WTC11 (cell line): Measurements from ENCODE around the gene YEATS2. TPM values are rescaled to one million over a fixed set of nuclear protein-coding genes. Genes with fewer than 3 reads are reported as not detected.

Experiments
- ATAC-seq: fragments of 200-7000 bp; cut with Tn5 transposase; 2 replicates; pipeline ENCODE4 v1.10.0; 2021; ENCODE audit warnings: mild to moderate bottlenecking, moderate library complexity
- CTCF ChIA-PET: fragments of 300-600 bp; sonication (Branson Sonifier 250); formaldehyde crosslinking; loops from one replicate; lab custom pipeline; 2021; ENCODE audit warnings: antibody characterized with exemption; lab: Charles Lee
- POLR2A ChIA-PET: fragments of 350-600 bp; sonication (Branson Sonifier 250); formaldehyde crosslinking; loops from one replicate; lab custom pipeline; 2021; ENCODE audit warnings: antibody characterized with exemption; lab: Charles Lee
- DNase-seq: peaks from one replicate; pipeline ENCODE4 v3.0.0; 2021; ENCODE audit warnings: low spot score
- H3K27ac Mint-ChIP-seq: 2 replicates; pipeline ENCODE4 v1.8.0; 2021; ENCODE audit warnings: mixed read lengths
- H3K27me3 Mint-ChIP-seq: 2 replicates; pipeline ENCODE4 v1.8.0; 2021; ENCODE audit warnings: low read depth, mild to moderate bottlenecking, moderate library complexity, mixed read lengths
- H3K36me3 Mint-ChIP-seq: 2 replicates; pipeline ENCODE4 v1.8.0; 2021; ENCODE audit warnings: mixed read lengths
- H3K4me1 Mint-ChIP-seq: 2 replicates; pipeline ENCODE4 v1.8.0; 2022; ENCODE audit warnings: mixed read lengths
- H3K4me3 Mint-ChIP-seq: 2 replicates; pipeline ENCODE4 v1.8.0; 2021; ENCODE audit warnings: mild to moderate bottlenecking, moderate library complexity, mixed read lengths
- H3K9me3 Mint-ChIP-seq: 2 replicates; pipeline ENCODE4 v1.8.0; 2021; ENCODE audit warnings: mixed read lengths
- CTCF ChIP-seq: fragments of 200-600 bp; IDR thresholded peaks from 2 replicates; pipeline ENCODE4 v1.8.0; 2022; ENCODE audit warnings: antibody characterized with exemption
- E2F4 ChIP-seq: sonication (generic); formaldehyde crosslinking; IDR thresholded peaks from 2 replicates; pipeline ENCODE4 v1.8.1; 2022; ENCODE audit warnings: low read depth, mild to moderate bottlenecking, moderate library complexity, missing genetic modification reagents, borderline replicate concordance
- E2F5 ChIP-seq: sonication (generic); formaldehyde crosslinking; IDR thresholded peaks from 2 replicates; pipeline ENCODE4 v1.8.1; 2022; ENCODE audit warnings: mild to moderate bottlenecking, moderate library complexity, missing genetic modification reagents
- ERG ChIP-seq: fragments of 250-450 bp; sonication (Bioruptor Pico); IDR thresholded peaks from 2 replicates; pipeline ENCODE4 v1.8.0; 2021; ENCODE audit warnings: mild to moderate bottlenecking
- ESRRA ChIP-seq: sonication (generic); formaldehyde crosslinking; IDR thresholded peaks from 2 replicates; pipeline ENCODE4 v1.8.1; 2022; ENCODE audit warnings: mild to moderate bottlenecking, missing genetic modification reagents, borderline replicate concordance
- GABPB1 ChIP-seq: sonication (generic); formaldehyde crosslinking; IDR thresholded peaks from 2 replicates; pipeline ENCODE4 v1.8.1; 2023; ENCODE audit warnings: mild to moderate bottlenecking, missing genetic modification reagents
- GRHL2 ChIP-seq: fragments of 250-450 bp; sonication (Bioruptor Pico); IDR thresholded peaks from 2 replicates; pipeline ENCODE4 v1.8.0; 2022; ENCODE audit warnings: mild to moderate bottlenecking, moderate library complexity; ENCODE audit not compliant: insufficient replicate concordance, severe bottlenecking
- GTF2I ChIP-seq: fragments of 250-450 bp; sonication (Bioruptor Pico); conservative IDR thresholded peaks from 2 replicates; pipeline ENCODE4 v1.4.0; 2021; ENCODE audit warnings: mild to moderate bottlenecking
- NR1H2 ChIP-seq: sonication (generic); formaldehyde crosslinking; IDR thresholded peaks from 2 replicates; pipeline ENCODE4 v1.9.0; 2021; ENCODE audit warnings: mild to moderate bottlenecking, moderate library complexity, missing genetic modification reagents
- NR2C2 ChIP-seq: sonication (generic); formaldehyde crosslinking; IDR thresholded peaks from 2 replicates; pipeline ENCODE4 v1.8.0; 2022; ENCODE audit warnings: mild to moderate bottlenecking, missing genetic modification reagents
- RELA ChIP-seq: sonication (generic); formaldehyde crosslinking; IDR thresholded peaks from 2 replicates; pipeline ENCODE4 v1.8.1; 2022; ENCODE audit warnings: missing genetic modification reagents, mild to moderate bottlenecking, borderline replicate concordance
- SMAD3 ChIP-seq: sonication (generic); formaldehyde crosslinking; IDR thresholded peaks from 2 replicates; pipeline ENCODE4 v1.8.0; 2022; ENCODE audit warnings: missing genetic modification reagents, mild to moderate bottlenecking, borderline replicate concordance
- SOX15 ChIP-seq: fragments of 250-450 bp; sonication (Bioruptor Pico); IDR thresholded peaks from 2 replicates; pipeline ENCODE4 v1.9.0; 2021; ENCODE audit warnings: mild to moderate bottlenecking
- STAT6 ChIP-seq: sonication (generic); formaldehyde crosslinking; conservative IDR thresholded peaks from 2 replicates; pipeline ENCODE4 v1.8.1; 2023; ENCODE audit warnings: mild to moderate bottlenecking, low read depth, missing genetic modification reagents, moderate library complexity
- TEAD4 ChIP-seq: sonication (generic); formaldehyde crosslinking; IDR thresholded peaks from 2 replicates; pipeline ENCODE4 v1.8.0; 2022; ENCODE audit warnings: mild to moderate bottlenecking, missing genetic modification reagents
- ZMAT4 ChIP-seq: fragments of 250-450 bp; sonication (Bioruptor Pico); IDR thresholded peaks from 2 replicates; pipeline ENCODE4 v1.9.0; 2021; ENCODE audit warnings: mild to moderate bottlenecking
- ZNF121 ChIP-seq: sonication (generic); formaldehyde crosslinking; IDR thresholded peaks from 2 replicates; pipeline ENCODE4 v1.8.0; 2023; ENCODE audit warnings: missing genetic modification reagents
- ZNF425 ChIP-seq: fragments of 250-450 bp; sonication (Bioruptor Pico); conservative IDR thresholded peaks from 2 replicates; pipeline ENCODE4 v1.9.0; 2021; ENCODE audit warnings: mild to moderate bottlenecking
- total RNA-seq: library from RNA; stranded (reverse); gene quantifications from 3 replicates; pipeline ENCODE4 v1.2.3, GENCODE V29; 2021

The YEATS2 gene
- total RNA-seq, 1 experiment from 2014 or later = 42.5 TPM

- H3K27ac Mint-ChIP-seq = no peak overlapping the region
- 0 out of 2 replicates have a peak, but pooled peaks cover 4% of the 10 kb centered on the region for H3K4me1 Mint-ChIP-seq
- no peaks in the 10 kb centered on the region for H3K9me3 Mint-ChIP-seq
- H3K36me3 Mint-ChIP-seq = no peaks in the 10 kb centered on the region
- H3K4me3 Mint-ChIP-seq = no peak overlapping the region
- ChIA-PET CTCF (interaction anchor here (1.2 kb wide), 1 partner anchor 77 kb away, joined by 3 read pairs; no protein-coding TSS in a partner anchor), POLR2A (no interaction called here)
- no peaks in the 10 kb centered on the region for H3K27me3 Mint-ChIP-seq
- no peak for TF ChIP-seq GABPB1 (CRISPR knock-in tag)
- TF ChIP-seq ZNF121 = no peak
- TF ChIP-seq NR2C2 (CRISPR knock-in tag) = no peak
- TF ChIP-seq GTF2I (CRISPR knock-in tag) = no peak
- TF ChIP-seq RELA (CRISPR knock-in tag) = no peak
- no peak for TF ChIP-seq SOX15 (CRISPR knock-in tag)
- TF ChIP-seq ERG (CRISPR knock-in tag) = no peak
- TF ChIP-seq GRHL2 (CRISPR knock-in tag) = no peak
- ATAC-seq (no peak), DNase-seq (no peak)
Measured at GRCh38 chr3:183690402-183690995, 7.1 kb upstream of the YEATS2 start.

GRCh38 chr3:183692436-183692835 lies 5.2 kb upstream of the YEATS2 start:
- TF ChIP-seq GRHL2 (CRISPR knock-in tag) (no peak), ESRRA (CRISPR knock-in tag) (no peak), TEAD4 (CRISPR knock-in tag) (no peak), CTCF (no peak), SOX15 (CRISPR knock-in tag) (no peak), NR1H2 (no peak), E2F5 (CRISPR knock-in tag) (no peak), ZNF121 (no peak), ZMAT4 (no peak), E2F4 (CRISPR knock-in tag) (no peak), GABPB1 (CRISPR knock-in tag) (no peak), ZNF425 (CRISPR knock-in tag) (no peak), STAT6 (CRISPR knock-in tag) (no peak), SMAD3 (no peak)
- Mint-ChIP-seq H3K4me3 (no peak overlapping the region), H3K27ac (no peak overlapping the region), H3K4me1 (0 out of 2 replicates have a peak, but pooled peaks cover 8% of the 10 kb centered on the region), H3K36me3 (no peaks in the 10 kb centered on the region), H3K27me3 (no peaks in the 10 kb centered on the region), H3K9me3 (no peaks in the 10 kb centered on the region)
- CTCF ChIA-PET = no interaction called here
- ATAC-seq (peak; percentile 41; the same call in 1 of the 2 replicates), DNase-seq (no peak)
- POLR2A ChIA-PET = no interaction called here
